K562 (cell line): ENCODE data around the gene HNRNPD. TPM values are rescaled to one million over a fixed set of nuclear protein-coding genes. Genes with fewer than 3 reads are reported as not detected.

Experiments
- GATA2 ChIP-seq: sonication (generic); formaldehyde crosslinking; IDR thresholded peaks from 2 replicates; pipeline ENCODE4 v1.4.0; 2020; ENCODE audit warnings: mild to moderate bottlenecking, missing genetic modification reagents
- NRF1 ChIP-seq, 2 experiments: fragments of 450-650 bp; IDR thresholded peaks in 1 of 2; conservative IDR thresholded peaks in 1 of 2; 2 replicates each; pipeline ENCODE4 v1.6.1; 2014; ENCODE audit warnings: mild to moderate bottlenecking in 2 of 2
- TEAD2 ChIP-seq: fragments of 450-650 bp; IDR thresholded peaks from 2 replicates; pipeline ENCODE4 v1.6.1; 2016; ENCODE audit warnings: missing genetic modification characterization, control low read depth, missing compliant biosample characterization
- TEAD4 ChIP-seq, 2 experiments: sonication (generic) in 1 of 2; formaldehyde crosslinking in 1 of 2; IDR thresholded peaks; 2 replicates each; pipeline versions ENCODE4 v1.6.1 to v1.8.0; 2012 to 2022; ENCODE audit warnings: borderline replicate concordance in 1 of 2, inconsistent platforms in 1 of 2, low read length in 1 of 2, mild to moderate bottlenecking in 1 of 2, missing genetic modification reagents in 1 of 2
- ZNF316 ChIP-seq: fragments of 450-650 bp; IDR thresholded peaks from 2 replicates; pipeline ENCODE4 v1.6.1; 2016
- ZNF507 ChIP-seq: conservative IDR thresholded peaks from 2 replicates; pipeline ENCODE4 v1.6.1; 2017; ENCODE audit warnings: missing genetic modification characterization, missing compliant biosample characterization
- ZNF589 ChIP-seq: fragments of 200-800 bp; sonication (Bioruptor generic); IDR thresholded peaks from 2 replicates; pipeline ENCODE4 v1.6.1; 2016; ENCODE audit warnings: low read depth, missing genetic modification characterization, missing compliant biosample characterization
- ZNF764 ChIP-seq: fragments of 250-450 bp; sonication (Bioruptor Pico); IDR thresholded peaks from 2 replicates; pipeline ENCODE4 v1.4.0; 2020; ENCODE audit warnings: low read depth, mild to moderate bottlenecking, moderate library complexity
- polyA plus RNA-seq, 8 experiments: library from polyadenylated mRNA; depleted of rRNA in 4 of 8; stranded (reverse) in 5 of 8; unstranded in 3 of 8; fragments of >200 nt; fragmentation: Nextera tagmentation in 2 of 8; fragmentation: Illumina TruSeq in 1 of 8; extraction: Ambion mirVana in 2 of 8; extraction: Trizol in 1 of 8; gene quantifications; 2 replicates each; pipeline versions ENCODE4 v1.2.1 to v1.2.3, GENCODE V29; 2011 to 2014; ENCODE audit warnings: inconsistent platforms in 1 of 8, missing spikeins in 1 of 8
- total RNA-seq, 7 experiments: library from RNA; depleted of rRNA in 6 of 7; stranded (reverse); fragments of >200 nt in 6 of 7; fragmentation: Illumina TruSeq in 2 of 7; extraction: Trizol in 2 of 7; gene quantifications; 2 replicates each; pipeline versions ENCODE4 v1.2.1 to v1.2.3, GENCODE V29; 2011 to 2021; ENCODE audit warnings: low replicate concordance in 1 of 7
- TF ChIP-seq, protein P1 (sequence below): fragments of 450-650 bp; IDR thresholded peaks from 2 replicates; pipeline ENCODE4 v1.6.1; 2016; ENCODE audit warnings: low read depth
- TF ChIP-seq, protein P2 (sequence below): fragments of 250-450 bp; sonication (Bioruptor Pico); IDR thresholded peaks from 2 replicates; pipeline ENCODE4 v1.4.0; 2020; ENCODE audit warnings: borderline replicate concordance
- TF ChIP-seq, protein P3 (sequence below): fragments of 250-450 bp; sonication (Bioruptor Pico); IDR thresholded peaks from 2 replicates; pipeline ENCODE4 v1.8.0; 2021; ENCODE audit warnings: mild to moderate bottlenecking, moderate library complexity

The HNRNPD gene
- total and polyA plus RNA-seq, 9 of the 15 experiments (the other 6 are each of a cell fraction or from before 2014, with no cell fraction given): 92.4 to 955 (median 160) TPM

DNA sequence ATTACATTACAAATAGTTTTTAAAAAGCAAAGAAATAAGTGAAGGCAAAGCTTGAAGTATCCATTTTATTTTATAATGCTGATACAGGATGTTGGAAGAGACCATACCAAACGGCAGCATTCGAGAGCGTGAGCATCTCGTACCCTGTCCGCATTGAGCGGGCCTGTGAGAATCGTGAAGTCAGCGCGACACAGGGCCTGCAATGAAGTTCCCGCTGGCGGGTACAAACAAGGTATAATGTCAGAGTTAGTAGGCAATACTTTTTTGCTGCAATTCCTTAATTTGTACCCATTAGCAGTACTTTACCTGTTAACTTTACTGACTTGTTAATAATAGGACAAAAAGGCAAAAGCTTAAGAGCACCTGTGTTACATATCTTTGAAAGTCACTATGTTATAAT lies 19.0 kb downstream of the HNRNPD start (continued):
- TF ChIP-seq, protein P1, sequence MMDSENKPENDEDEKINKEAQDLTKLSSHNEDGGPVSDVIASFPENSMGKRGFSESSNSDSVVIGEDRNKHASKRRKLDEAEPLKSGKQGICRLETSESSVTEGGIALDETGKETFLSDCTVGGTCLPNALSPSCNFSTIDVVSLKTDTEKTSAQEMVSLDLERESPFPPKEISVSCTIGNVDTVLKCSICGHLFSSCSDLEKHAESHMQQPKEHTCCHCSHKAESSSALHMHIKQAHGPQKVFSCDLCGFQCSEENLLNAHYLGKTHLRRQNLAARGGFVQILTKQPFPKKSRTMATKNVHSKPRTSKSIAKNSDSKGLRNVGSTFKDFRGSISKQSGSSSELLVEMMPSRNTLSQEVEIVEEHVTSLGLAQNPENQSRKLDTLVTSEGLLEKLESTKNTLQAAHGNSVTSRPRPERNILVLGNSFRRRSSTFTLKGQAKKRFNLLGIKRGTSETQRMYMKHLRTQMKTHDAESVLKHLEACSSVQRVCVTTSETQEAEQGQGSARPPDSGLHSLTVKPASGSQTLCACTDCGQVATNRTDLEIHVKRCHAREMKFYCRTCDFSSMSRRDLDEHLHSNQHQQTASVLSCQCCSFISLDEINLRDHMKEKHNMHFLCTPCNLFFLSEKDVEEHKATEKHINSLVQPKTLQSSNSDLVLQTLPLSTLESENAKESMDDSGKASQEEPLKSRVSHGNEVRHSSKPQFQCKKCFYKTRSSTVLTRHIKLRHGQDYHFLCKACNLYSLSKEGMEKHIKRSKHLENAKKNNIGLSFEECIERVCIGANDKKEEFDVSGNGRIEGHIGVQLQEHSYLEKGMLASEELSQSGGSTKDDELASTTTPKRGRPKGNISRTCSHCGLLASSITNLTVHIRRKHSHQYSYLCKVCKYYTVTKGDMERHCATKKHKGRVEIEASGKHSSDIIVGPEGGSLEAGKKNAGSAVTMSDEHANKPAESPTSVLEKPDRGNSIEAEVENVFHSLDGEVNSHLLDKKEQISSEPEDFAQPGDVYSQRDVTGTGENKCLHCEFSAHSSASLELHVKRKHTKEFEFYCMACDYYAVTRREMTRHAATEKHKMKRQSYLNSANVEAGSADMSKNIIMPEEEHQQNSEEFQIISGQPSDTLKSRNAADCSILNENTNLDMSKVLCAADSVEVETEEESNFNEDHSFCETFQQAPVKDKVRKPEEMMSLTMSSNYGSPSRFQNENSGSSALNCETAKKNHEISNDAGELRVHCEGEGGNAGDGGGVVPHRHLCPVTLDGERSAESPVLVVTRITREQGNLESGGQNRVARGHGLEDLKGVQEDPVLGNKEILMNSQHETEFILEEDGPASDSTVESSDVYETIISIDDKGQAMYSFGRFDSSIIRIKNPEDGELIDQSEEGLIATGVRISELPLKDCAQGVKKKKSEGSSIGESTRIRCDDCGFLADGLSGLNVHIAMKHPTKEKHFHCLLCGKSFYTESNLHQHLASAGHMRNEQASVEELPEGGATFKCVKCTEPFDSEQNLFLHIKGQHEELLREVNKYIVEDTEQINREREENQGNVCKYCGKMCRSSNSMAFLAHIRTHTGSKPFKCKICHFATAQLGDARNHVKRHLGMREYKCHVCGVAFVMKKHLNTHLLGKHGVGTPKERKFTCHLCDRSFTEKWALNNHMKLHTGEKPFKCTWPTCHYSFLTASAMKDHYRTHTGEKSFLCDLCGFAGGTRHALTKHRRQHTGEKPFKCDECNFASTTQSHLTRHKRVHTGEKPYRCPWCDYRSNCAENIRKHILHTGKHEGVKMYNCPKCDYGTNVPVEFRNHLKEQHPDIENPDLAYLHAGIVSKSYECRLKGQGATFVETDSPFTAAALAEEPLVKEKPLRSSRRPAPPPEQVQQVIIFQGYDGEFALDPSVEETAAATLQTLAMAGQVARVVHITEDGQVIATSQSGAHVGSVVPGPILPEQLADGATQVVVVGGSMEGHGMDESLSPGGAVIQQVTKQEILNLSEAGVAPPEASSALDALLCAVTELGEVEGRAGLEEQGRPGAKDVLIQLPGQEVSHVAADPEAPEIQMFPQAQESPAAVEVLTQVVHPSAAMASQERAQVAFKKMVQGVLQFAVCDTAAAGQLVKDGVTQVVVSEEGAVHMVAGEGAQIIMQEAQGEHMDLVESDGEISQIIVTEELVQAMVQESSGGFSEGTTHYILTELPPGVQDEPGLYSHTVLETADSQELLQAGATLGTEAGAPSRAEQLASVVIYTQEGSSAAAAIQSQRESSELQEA: no peak
- TF ChIP-seq ZNF316 (no peak), ZNF589 (CRISPR knock-in tag) (no peak), ZNF764 (CRISPR knock-in tag) (no peak), TEAD4 (IDR thresholded peaks at IDR 0.05; ENCODE audit: low read length) (no peak), TEAD4 (CRISPR knock-in tag; IDR thresholded peaks at IDR 0.05; ENCODE audit: borderline replicate concordance) (no peak), ZNF507 (tag) (no peak), GATA2 (CRISPR knock-in tag) (no peak), NRF1 (conservative IDR thresholded peaks at IDR 0.05 in 1 of 2, IDR thresholded peaks at IDR 0.05 in 1 of 2) (no peak), TEAD2 (tag) (no peak)
- TF ChIP-seq, protein P2, sequence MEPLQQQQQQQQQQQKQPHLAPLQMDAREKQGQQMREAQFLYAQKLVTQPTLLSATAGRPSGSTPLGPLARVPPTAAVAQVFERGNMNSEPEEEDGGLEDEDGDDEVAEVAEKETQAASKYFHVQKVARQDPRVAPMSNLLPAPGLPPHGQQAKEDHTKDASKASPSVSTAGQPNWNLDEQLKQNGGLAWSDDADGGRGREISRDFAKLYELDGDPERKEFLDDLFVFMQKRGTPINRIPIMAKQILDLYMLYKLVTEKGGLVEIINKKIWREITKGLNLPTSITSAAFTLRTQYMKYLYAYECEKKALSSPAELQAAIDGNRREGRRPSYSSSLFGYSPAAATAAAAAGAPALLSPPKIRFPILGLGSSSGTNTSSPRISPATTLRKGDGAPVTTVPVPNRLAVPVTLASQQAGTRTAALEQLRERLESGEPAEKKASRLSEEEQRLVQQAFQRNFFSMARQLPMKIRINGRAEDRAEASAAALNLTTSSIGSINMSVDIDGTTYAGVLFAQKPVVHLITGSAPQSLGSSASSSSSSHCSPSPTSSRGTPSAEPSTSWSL (CRISPR knock-in tag): no peak
- TF ChIP-seq, protein P3, sequence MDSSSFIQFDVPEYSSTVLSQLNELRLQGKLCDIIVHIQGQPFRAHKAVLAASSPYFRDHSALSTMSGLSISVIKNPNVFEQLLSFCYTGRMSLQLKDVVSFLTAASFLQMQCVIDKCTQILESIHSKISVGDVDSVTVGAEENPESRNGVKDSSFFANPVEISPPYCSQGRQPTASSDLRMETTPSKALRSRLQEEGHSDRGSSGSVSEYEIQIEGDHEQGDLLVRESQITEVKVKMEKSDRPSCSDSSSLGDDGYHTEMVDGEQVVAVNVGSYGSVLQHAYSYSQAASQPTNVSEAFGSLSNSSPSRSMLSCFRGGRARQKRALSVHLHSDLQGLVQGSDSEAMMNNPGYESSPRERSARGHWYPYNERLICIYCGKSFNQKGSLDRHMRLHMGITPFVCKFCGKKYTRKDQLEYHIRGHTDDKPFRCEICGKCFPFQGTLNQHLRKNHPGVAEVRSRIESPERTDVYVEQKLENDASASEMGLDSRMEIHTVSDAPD (CRISPR knock-in tag): no peak
